ENCODE results near the gene DLG1. TPM values are rescaled to one million over a fixed set of nuclear protein-coding genes. Genes with fewer than 3 reads are reported as not detected.

Gene DLG1
- total RNA-seq, 1 donor from 2014 or later = 102 TPM

DNA sequence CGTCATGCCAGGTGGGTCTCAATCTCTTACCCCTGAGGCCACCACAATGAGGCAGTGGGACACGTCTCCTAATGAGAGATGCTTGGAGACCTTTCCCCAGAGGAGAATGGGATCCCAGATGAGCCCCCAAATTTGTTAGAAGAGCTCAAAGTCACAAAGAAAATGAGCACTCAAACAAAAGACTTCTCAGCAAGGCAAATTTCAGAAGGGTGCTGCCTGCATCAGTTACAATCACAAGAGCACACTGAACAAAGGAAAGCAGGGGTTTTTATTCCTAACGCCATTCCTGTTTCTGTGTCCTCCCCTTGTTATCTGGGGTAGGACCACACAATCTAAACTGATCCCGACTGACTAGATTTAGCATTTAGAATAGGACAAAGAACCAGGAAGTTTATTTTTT, 50.1 kb downstream of the DLG1 start:
- DNase-seq (ENCODE audit: low spot score) = no peak

DNA sequence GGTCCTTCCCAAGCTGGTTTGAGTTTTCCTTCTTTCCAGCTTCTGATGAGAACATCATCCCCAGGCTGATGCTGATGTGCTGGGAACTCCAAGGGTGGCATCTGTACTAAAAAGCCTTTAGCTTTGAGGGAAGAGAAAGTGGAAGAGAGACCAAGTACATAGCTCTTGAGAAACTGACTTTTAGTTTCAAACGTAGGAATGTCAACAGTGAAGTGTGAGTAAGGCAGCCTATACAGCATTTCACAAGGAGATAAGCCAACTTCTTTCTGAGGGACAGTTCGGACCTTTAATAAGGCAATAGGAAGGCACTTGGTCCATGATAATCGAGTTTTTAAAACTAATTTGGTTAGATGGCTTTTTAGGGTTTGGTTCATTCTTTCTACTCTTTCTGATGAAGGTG, 53.7 kb downstream of the DLG1 start:
- no peak for DNase-seq (ENCODE audit: low spot score)

DNA sequence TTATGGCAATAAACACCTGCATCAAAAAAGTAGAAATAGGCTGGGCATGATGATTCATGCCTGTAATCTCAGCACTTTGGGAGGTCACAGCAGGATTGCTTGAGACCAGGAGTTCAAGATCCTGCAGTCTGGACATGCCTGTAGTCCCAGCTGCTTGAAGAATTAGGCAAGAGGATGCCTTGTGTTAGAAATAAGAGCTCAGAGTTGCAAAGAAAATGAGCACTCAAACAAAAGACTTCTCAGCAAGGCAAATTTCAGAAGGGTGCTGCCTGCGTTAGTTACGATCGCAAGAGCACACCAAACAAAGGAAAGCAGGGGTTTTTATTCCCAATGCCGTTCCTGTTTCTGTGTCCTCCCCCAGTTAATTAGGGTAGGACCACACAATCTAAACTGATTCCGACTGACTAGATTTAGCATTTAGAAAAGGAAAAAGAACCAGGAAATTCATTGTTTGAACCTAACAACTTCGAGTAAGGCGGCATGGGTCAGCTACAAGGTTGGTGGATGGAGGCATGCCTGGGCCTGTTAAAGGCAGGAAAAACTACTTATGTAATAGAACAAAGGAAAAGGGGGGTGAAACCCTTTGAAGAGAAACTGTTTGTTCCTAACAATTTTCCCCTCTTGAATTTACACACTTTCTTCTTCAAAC, 55.5 kb downstream of the DLG1 start:
- DNase-seq (ENCODE audit: low spot score) = no peak

DNA sequence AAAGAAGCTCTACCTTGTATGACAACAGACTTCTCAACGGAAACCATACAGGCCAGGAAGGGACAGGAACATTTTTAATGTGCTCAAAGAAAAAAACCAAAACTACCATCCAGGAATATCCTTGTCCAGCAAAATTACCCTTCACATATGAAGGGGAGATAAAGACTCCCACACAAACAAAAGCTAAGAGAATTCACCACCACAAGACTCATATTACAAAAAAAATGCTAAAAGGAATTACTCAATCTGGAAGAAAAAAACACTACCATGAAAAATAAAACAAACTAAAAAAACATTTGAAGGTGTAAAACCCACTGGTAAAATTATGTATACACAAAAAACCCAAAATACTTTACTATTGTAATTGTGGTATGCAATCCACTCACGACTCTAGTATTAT, 57.2 kb downstream of the DLG1 start:
- no peak for DNase-seq (ENCODE audit: low spot score)

DNA sequence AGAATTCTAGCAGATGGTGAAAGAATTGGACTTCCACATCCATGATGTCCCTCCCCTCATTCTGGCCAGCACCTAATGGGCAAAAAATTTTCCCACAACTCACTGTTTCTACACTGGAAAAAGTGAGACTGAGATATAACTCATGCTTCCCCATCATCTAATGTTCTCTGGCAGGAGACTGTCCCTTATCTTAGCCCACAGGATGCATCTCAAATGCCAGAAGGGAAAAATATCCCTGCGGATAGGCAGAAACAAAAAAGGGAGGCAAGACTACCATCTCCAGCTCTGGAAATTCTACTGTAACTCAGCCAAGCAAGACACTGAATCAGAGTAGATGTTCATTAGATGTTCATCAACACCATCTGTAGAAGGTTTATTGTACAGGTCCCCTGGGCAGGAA, 58.6 kb downstream of the DLG1 start:
- DNase-seq (ENCODE audit: low spot score) = no peak

DNA sequence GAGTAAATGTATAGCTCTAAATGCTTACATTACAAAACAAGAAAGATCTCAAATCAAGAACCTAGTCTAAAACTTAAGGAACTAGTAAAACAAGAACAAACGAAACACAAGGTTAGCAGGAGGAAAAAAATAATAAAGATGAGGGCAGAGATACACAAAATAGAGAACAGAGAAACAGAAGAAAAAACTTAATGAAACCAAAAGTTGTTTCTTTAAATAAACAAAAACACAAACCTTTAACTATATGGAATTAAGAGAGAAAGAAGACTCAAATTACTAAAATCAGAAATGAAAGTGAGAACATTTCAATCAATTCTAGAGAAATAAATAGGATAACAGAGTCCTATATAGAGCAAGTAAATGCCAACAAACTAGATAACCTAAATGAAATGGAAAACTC, 59.6 kb downstream of the DLG1 start:
- DNase-seq (ENCODE audit: low spot score) = no peak

DNA sequence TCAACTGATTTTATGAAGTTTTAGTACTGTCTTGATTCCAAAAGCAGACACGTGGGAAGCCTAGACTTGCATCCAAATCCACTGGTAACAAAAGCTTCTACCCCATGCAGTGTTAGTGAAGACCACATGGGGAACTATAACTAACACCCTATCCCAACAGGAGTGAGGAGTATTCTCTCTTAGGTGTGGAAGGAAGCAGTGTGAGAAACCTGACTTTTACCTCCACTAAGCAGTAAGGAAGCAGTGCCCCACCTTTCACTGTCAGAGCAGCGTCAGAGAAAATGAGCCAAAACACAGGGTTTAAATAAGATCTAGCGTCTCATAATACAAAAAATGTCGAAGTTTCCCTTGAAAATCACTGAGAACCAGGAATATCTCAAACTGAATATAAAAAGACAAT, 60.5 kb downstream of the DLG1 start:
- no peak for DNase-seq (ENCODE audit: low spot score)

DNA sequence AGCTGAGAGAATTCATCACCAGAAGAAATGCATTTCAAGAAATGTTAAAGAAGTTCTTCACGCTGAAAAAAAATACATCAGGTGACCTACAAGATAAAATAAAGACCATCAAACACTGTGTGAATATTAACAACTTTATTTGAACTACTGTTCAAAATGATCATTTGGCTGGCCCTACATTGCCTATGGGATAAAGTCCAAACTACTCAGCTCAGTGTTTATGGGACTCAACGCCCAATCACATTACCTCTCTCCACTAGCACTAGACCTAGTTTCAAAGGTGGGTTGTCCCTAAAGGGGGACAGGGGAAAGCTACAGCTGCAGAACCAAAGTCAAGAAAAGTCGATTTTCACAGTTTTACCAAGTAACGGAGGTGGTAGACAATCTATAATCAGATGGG, 62.0 kb downstream of the DLG1 start:
- no peak for DNase-seq (ENCODE audit: low spot score)

DNA sequence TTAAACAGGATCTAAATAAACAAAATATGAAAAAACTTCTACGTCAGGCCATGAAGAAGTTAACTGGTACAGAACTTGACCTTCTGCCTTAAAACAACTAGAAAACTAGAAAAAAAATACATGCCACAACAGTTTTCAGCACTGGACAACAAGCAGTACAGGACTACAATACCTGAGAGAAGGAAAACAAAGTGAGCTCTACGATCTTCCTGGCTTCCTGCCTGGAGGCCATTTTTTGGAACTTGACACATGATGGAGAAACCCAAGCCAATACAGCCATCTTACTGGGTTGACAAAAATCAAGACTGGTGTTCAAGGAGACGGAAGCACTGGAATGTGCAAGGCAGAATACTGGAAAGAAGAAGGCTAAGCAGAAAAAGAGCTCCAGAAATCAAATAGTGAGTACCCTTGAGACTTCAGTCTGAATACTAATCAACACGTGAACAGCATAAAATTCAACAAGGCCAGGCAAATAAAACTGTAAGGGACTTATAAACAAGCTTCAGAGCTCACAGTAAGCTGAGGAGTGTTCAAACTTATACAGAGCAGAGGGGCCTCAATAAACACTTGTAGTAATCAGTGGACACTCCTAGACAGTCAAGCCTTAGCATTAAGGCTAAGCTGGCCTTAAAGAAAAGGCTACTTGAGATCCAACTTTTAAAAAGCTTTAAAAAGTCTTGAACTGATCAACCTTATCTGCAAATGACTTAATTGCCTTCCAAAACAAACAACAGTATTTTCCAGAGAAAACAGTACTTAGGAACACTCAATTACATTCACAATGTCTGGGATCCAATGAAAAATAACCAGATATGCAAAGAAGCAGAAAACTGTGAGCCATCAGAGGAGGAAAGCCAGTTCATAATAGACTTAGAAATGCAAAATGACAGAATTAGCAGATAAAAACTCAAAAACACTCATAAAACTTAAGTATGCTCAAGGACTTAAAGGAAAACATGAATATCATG, 63.2 kb downstream of the DLG1 start:
- DNase-seq (ENCODE audit: low spot score) = no peak

DNA sequence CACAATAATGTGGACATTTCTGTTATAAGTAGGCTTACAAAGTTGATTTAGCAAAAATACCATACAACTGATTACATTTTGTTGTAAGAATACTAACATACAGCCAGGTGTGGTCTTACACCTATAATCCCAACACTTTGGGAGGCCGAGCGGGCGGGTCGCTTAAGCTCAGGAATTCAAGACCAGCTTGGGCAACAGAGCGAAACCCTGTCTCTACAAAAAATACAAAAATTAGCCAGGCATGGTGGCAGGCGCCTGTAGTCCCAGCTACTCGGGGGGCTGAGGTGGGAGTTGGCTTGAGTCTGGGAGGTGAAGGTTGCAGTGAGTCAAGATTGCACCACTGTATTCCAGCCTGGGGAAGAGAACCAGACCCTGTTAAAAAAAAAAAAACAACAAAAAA, 67.1 kb downstream of the DLG1 start:
- DNase-seq (ENCODE audit: low spot score) = no peak

DNA sequence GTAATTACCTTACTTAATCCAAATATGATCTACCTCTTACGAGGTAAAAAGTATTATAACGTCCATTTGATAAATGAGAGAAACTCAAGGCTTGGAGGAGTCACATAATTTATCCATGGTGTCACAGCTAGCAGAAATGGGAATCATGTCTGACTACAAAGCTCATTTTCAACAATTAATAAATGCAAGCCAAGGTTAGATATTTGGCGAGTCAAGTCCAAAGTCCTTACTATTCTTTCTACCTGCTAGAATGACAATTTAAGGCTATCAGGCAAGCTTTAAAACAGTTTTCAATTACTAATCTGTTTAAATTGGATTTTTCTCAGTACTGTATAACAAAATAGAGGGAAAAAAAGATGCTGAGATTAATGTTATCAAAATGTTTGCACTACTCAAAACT, 68.6 kb downstream of the DLG1 start:
- no peak for DNase-seq (ENCODE audit: low spot score)

DNA sequence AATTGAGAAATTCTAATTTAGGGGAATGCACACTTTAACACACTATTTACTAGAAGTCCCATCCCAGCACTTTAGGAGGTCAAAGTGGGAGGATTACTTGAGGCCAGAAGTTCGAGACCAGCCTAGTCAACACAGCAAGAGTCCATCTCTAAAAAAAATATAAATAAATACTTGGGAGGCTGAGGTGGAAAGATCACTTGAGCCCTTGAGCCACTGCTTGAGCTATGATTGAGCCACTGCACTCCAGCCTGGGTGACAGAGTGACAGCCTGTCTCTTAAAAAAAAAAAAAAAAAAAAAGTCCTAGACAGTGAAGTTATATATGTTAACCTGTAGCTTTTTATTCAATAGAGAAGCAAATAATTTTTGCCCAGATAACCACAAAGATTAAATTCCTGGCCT, 69.2 kb downstream of the DLG1 start:
- no peak for DNase-seq (ENCODE audit: low spot score)

DNA sequence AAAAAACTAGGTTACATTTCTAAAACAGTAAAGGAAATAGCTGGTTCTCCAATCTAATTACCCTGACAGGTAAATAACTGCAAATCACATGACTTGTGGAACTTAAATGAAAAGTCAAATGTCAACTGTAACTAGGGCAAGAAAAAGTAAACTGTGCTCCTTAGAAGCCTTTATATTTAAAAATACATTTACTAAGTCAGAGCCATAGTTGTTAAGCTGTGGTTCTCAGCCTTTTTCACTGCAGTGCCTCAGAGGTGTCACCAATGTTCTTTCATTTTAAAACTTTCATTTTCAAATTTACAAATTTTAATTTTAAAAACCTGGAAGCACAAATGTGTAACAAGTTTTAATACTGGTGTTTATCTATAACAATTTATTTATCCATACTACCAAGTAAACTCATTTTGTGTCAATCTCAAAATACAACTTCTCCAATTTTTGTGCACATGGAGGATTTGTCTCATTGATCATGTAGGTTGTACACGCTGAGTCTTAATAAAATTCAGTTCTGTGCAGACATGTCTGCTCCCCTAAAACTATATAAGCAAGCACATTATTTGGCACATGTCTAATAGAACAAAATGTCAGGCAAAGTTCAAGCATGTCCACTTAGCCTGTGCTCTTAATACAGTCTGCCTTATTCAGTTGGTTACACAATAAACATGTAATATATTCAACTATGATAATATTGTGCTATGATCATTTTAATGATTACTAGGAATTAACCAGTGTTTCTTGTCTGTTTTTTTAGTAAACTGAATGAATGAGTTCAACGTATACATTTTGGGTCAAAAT, 70.4 kb downstream of the DLG1 start:
- no peak for DNase-seq (ENCODE audit: low spot score)

DNA sequence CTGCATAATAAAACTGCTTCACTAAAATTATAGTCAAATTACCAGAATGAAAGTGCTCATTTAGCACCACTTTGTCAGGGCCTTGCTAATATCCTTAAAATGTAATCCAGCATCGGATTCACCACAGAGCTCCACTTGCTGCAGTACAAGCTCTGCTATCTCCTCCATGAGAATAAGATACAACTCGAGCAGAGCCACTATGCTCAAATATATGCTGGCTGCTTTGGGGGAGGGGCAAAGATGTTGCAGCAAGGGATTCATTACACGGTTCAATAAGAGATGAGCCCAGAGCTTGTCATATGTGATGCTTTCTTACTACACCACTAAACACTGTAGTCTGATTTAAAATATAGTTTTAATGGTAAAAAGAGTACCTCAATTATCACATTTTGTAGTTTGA, 72.2 kb downstream of the DLG1 start:
- DNase-seq (ENCODE audit: low spot score) = no peak

DNA sequence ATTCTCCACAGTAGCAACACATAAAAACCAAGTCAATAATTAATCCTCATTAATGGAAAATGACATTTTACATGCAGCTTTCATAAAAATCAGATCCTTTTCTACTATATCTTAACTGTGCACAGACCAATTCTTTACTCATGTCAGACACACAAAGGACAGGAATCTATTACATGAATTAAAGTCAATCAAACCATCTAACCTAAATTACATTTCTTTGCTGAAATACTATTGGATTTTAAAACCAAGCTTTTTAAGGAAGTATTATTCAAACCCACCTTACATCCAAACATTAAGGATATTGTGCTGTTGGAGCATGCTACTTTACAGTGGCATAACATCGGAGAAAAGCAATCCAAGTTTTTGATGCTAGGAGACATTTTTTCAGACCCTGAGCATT, 72.8 kb downstream of the DLG1 start:
- no peak for DNase-seq (ENCODE audit: low spot score)

DNA sequence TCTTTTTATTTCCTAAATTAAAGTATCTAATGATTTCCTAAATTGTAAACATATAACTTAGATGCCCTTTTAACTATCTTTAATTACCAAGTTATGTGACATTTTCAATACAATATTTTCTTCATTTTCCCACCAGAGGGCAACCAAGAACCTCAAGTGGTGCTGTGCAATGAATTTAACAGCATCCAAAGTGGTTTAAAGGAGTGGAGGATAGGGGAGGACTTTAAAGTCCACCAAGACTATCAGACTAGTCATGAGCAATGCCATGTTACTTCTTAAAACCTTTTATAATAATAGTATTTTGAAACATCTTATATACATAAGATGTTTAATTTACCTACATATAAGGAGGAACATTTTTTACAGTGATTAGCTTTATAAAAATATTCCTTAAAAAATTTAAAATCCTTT, 74.4 kb downstream of the DLG1 start:
- DNase-seq (ENCODE audit: low spot score) = peak; percentile 72

DNA sequence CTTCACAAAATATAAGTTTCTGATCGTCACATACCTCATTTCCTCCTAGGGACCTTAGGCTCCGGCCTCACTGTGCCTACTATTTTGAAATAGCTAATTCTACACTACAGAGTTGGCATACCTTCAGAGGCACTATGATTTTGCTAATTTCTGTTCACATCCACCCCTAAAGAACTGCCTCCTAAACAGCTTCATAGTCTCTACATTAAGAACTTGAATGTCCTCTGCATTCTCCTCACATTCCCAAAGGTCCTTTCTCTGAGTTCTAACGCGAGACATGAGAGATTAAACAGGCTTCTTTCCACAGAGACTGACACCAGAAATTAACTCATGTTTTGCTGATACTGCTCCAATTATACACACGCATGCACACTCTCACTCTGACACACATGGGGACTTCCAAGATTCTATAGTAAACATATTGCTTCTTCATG, 75.5 kb downstream of the DLG1 start:
- no peak for DNase-seq (ENCODE audit: low spot score)

DNA sequence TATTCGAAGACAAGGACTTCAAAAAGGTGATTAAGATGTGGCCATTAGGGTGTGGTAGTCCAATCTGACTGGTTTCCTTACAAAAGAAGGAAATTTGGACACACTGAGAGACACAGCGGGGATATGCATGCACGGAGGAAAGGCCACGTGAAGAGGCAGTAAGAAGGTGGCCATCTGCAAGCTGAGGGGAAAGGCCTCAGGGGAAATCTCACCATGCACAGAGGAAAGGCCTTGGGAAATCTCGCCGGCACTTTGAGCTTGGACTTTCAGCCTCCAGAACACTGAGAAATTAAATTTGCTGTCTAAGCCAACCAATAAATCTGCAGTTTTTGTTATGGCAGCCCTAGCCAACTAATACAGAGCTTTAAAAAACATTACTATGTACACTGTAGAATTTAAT, 78.8 kb downstream of the DLG1 start:
- DNase-seq (ENCODE audit: low spot score) = no peak

DNA sequence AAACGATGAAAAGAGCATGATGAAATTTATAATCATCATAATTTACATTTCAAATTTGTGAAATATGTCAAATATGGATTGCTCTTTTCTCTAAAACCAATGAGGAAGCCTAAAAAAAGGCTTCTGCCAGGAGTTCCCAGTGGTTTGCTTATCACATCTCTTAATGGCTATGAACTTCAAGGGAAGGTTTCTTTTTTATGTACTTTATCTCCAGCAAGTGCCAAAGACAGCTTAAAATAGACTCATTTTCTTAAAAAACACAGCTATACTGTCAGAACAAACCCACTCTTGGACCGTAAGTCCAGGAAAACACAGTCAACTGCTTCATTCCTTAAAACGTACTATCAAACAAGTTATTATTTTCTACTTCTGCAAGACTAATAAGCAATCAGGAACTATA, 80.2 kb downstream of the DLG1 start:
- DNase-seq (ENCODE audit: low spot score) = peak; percentile 60

DNA sequence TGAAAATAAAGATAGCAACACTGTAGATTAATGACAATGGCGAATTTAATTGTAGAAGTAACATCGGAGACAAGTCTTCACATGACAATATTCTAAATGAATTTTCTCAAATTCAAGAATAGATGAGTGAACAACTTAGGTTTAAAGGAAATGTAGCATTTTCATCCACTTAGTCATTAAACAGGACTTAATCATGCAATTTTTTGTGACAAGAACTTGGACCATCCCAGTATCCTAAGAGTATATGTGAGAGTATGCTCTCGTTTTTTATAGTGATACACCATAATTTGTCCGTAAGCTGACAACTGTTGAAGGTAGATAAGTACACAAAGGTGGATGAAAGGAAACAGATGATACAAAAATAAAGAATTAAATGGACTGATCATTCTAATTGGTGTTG, 81.5 kb downstream of the DLG1 start:
- DNase-seq (ENCODE audit: low spot score) = no peak

DNA sequence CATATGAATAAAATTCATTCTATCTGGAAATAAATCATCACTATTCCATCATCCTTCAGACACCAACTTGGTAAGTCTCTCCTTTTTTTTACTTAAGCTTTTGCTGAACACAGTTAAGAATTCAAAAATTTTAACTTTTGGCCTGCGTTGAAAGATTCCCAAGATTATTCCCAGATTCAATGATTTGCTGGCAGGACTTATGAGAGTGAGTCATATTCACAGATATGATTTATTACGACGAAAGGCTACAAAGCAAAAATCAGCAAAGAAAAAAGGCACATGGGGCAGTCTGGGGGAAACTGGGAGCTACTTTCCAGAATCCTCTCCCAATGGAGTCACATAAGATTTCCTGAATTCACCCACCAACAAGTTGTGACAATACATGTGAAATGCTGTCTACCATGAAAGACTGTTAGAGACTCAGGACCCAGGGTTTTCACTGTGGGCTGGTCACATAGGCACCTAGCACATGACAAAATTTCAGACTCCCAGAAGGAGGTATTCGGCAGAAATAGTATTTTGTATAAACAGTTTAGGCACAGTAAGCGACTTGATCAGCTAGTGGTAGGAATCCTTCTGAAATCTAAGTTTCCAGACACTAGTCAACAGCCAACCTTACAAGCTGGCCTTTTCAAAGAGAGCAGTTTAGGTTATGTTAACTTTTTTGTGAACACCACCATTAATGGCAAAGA, 82.1 kb downstream of the DLG1 start:
- peak; percentile 81 for DNase-seq (ENCODE audit: low spot score)

DNA sequence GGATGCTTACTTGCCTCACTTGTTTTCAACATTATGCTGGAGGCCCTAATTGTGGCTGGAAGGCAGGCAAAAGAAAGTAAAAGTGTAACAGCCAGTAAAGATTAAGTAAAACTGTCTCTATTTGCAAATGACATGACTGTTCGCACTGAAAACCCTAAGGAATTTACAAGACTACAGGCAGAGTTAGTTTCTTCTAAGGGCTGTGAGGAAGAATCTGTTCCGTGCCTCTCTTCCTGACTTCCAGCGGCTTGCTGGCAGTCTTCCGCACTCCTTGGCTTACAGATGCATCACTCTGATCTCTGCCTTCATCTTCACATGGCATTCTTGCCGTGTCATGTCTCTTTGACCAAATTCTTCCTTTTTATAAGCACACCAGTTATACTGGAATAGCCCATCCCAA, 86.1 kb downstream of the DLG1 start:
- DNase-seq (ENCODE audit: low spot score) = no peak

Data from umbilical cord (tissue), 2 donors.